Pulmonary artery endothelial cell (primary cell): ENCODE results near the gene STAC. TPM values are rescaled to one million over a fixed set of nuclear protein-coding genes. Genes with fewer than 3 reads are reported as not detected.
"Not testable (repeated sequence)": the region's sequence is repeated elsewhere in the genome, so short reads cannot be mapped to it uniquely, and the experiment has no call there.

Experiments
- DNase-seq: peaks from one replicate; pipeline ENCODE4 v3.0.0-alpha.2; 2011; ENCODE audit warnings: low read depth, low spot score
- total RNA-seq: library from RNA; depleted of rRNA; stranded (reverse); fragments of >200 nt; gene quantifications from 2 replicates; pipeline ENCODE4 v1.2.3, GENCODE V29; 2014

Gene STAC
- total RNA-seq, 1 donor from 2014 or later, result not detected

DNA sequence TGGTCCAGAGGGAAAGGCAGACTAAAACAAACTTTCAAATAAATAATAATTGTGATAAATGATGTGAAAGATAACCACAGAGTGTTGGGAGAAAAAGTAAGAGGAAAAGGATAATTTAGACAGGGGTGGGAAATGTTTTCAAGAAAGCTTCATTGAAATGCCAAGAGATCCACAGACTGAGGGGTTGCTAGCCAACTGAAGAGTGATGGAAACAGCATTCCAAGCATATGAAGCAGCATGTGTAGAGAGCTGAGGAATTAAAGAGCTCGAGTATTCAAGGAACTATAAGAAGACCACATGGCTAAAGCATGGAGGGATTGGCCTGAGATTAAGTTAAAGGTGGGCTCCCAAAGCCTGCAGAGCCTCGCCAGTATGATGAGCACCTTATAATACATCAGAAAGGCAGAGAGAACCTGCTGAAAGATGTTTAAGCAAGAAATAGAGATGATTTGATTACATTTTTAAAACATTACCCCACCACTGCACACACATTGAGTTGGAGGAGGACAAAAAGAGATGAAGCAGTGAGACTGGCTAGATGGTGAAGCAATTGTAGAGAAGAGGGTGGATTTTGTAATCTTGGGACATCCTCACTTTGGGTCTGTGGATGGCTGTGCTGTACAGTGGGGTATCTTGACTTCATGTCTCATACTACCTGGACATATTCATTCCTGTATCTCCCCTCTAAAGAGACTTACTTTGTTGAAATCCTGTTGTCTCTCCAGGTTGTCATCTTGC lies 100.8 kb downstream of the STAC start:
- DNase-seq, result no peak

DNA sequence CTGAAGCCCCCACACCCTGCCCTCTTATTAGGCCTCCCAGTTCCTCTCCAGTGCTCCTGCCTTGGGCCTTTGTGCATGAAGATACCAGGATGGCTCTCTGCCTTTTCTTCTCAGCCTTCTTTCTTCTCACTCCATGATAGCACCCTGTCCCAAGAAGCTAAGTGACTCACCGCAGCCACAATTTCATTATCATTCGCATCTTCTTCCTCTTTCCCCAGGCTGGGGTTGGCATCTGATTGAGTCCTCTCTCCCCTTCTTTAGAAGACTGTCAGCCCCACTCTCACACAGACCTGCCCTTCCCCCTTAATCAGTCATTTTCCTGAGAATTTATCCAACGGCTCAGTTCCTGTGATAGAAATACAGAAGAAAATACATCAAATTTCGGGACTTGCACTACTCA lies 102.0 kb downstream of the STAC start:
- DNase-seq, result no peak

DNA sequence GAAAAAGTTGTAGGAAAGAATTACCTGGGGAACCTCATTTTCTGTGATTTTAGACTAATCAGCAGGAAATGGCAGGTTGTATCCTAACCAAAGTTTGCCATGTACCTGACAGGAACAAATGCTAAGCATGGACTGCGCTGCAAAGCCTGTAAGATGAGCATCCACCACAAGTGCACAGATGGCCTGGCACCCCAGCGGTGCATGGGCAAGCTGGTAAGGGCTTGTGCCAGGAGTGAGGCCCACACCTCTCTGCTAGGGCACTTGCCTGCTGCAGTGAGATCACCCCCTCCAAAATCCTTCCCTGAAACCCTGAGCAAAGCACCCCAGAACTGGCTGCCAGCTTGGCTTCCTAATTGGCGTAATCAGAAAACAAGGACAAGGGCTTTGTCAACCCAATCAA lies 102.6 kb downstream of the STAC start:
- no peak for DNase-seq

DNA sequence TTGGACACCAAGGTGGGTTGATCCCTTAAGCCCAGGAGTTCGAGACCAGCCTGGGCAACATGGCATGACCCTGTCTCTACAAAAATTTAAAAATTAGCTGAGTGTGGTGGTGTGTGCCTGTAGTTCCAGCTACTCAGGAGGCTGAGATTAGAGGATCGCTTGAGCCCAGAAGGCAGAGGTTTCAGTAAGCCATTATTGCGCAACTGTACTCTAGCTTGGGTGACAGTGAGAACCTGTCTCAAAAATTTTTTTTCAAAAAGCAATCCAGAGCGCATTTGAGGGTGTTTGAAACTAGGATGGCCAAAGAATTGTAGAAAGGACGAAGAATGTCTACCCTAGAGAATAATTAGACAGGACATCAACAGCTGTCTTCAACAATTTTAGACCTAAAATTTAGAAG lies 103.4 kb downstream of the STAC start:
- no peak for DNase-seq

DNA sequence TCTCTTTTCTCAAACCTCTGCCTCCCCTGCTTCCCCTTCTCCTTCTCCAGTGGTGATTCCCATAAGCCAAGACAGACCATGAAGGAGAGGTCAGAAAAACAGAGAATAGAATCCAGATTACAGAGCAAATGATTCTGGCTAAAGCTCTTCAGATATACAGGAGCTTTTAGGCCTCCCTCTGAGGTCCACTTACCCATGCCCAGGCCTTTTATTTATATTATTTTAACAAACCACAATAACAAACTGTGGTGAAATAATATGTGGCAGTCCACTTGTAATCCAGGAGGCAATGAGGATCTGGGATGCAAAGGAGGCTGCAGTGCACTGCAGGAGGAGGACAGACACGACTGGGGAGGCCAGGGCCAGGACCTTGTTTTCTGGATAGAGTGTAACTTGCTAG lies 104.1 kb downstream of the STAC start:
- no peak for DNase-seq

DNA sequence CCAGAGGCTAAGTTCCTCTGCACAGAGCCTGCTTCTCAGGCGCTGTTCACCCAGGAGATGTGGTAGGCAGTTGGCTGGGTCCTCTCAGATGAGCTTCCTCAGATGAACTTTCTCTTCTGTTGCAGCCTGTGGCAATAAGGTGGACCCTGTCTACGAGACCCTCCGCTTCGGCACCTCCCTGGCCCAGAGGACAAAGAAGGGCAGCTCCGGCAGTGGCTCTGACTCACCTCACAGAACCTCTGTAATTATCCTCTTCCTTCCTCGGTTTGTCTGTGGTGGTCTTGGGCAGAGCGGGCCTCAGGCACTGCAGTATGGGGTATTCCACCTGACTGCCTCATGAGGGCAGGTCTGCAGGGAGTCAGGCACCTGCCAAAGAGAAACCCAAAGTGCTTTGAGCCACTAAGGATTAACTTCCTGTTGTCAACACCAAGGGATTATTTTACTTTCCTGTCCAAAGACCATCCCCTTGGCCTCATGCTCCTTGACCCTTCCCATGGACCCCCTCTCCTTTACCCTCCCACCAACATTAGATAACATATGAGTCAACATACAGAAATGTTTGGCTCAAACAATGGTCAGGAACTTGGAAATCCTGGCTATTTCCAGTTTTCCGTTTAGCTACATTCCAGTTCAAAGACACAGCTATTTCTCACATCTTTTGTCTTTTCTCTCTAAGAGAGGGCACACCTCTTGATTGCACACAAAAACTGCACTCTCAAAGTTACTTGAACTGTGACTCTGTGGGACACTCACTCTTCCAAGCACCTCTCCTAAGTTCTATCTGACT lies 105.9 kb downstream of the STAC start:
- no peak for DNase-seq

DNA sequence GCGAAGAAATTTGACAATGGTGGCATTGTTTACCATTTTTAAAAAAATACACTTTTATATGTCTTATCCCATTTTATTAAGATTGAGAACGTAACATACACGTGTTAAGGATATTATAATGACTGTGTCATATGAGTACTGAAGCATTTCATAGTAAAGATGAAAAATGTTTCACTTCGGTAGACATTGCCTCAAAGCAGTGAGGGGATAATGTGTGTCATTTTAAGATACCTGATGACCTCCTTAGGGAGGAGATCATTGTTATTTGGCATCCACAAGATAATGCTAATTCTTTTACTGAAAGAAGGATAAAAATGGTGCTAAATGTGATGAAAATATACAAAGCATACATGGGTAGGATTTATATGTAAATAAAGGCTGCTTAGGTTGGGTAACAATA lies 107.3 kb downstream of the STAC start:
- DNase-seq, result no peak

DNA sequence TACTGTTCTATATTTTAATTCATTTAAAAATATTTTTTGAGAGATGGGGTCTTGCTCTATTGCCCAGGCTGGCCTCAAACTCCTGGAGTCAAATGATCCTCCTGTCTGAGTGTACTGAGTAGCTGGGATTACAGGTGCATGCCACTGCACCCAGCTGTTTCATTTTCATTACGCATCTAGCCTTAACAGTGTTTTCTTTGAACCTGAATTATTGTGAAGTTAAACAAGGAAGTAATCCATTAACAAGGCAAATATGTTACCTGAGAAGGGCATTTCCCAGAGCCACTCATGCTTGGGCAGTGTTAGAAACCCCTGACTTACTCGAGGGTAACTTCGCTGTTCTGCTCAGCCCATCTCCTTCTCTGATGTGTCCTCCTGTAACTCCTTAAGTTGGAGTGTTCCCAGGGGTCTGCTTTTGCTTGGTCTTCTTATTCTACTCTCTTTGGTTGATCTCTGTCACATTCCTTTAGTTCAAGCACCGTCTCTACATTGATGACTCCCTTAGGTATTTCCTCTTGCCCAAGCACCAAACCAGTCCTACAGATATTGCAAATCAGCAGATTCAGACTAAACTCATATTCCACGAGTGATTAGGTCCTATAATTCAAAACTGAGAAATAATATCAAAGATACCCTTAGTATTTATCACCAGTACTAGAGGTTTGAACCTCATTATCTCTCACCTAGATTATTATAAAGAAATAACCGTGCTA lies 107.9 kb downstream of the STAC start:
- no peak for DNase-seq

DNA sequence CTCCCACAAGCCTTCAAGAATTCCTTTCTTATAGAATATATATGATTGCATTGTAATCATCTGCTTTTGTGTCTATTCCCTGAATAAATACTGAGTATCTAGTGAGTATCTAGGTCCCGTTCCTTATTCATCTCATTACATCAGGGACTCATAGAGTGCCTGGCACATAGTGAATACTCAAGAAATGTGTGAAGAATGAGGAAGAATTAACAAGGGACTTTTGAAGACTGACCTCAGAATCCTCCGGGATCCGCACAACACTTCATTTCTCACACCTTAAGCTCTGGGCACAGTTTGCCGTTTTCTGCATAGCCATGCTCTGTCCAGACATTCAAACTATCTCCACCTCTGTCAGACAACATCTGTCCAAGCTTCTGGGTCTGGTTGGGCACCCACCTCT lies 108.8 kb downstream of the STAC start:
- DNase-seq, result no peak

DNA sequence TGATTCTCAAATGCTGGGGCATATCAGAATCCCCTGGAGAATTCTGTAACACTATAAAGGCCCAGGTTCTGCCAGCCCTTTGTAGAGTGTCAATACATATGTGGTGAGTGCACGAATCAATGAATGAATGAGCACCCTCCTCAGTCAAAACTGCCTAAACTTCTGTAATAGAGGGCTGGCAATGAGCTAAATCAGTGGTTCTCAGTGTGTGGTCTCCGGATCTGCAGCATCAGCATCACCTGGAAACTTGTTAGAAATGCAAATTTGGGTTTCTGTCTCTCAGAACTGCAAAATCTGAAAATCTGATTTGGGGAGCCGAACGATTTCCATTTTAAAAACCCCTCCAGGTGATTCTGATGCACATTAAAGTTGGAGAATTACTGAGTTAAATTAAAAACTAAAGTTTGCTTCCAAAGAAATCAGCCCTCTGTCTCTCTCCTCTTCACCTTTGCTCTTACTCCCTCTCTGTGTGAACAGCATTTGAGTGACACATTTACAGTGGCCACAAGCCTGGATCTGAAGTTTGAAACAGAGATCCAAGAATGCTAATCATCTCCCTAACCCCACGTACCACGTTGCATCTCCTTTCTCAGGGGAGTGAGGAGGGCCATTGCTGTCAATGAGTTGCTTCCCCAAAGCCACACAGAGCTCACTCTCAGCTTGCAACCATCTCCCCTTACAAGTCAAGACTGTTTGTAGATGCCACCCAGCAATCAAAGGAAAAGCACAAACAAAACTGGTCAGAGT lies 109.5 kb downstream of the STAC start:
- DNase-seq, result no peak

DNA sequence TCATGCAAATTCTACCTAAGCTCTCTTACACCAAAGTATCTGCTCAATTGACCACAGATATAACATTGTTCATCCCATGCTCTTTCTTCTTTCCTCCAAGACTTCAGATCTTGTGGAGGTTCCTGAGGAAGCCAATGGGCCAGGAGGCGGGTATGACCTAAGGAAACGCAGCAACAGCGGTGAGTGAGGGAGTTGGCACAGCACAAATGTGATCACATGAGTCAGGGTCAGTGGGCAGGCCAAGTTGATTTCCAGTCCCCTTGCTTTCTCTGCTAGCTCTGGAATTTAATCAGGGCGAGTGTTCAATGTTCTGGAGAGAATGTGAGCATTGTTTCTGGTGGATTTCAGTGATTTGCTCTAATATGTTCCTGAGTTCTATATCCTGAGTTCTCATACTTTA lies 112.7 kb downstream of the STAC start:
- DNase-seq, result no peak

DNA sequence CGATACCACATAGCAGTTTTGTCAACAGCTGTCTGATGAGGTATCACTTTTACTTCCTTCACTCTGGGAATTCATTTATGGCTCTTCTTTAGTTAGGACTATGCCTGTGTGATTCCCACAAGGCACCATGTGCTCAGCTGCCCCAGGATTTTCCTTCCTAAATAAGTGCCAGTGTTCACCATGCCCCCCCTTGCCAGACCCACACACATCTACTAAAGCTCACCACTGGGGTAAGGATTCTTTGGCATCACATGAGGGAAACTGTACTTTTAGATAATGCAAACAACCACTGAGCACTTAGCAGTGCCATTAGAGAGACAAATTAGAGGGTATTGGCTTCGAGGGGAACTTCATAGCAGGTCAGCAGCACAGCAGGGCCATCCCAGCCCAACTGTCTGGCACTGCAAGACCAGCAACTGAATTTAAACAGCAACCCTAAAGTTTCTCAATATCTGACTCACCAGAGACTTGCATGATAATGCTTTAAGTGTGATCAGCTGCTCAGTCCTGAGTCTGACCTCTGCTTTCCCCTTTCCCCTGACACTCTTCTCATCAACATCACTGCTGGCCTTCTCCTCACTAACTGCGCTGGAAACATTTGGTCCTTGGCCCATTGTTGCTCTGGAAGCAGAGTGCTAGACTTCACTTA lies 114.3 kb downstream of the STAC start:
- DNase-seq, result no peak

DNA sequence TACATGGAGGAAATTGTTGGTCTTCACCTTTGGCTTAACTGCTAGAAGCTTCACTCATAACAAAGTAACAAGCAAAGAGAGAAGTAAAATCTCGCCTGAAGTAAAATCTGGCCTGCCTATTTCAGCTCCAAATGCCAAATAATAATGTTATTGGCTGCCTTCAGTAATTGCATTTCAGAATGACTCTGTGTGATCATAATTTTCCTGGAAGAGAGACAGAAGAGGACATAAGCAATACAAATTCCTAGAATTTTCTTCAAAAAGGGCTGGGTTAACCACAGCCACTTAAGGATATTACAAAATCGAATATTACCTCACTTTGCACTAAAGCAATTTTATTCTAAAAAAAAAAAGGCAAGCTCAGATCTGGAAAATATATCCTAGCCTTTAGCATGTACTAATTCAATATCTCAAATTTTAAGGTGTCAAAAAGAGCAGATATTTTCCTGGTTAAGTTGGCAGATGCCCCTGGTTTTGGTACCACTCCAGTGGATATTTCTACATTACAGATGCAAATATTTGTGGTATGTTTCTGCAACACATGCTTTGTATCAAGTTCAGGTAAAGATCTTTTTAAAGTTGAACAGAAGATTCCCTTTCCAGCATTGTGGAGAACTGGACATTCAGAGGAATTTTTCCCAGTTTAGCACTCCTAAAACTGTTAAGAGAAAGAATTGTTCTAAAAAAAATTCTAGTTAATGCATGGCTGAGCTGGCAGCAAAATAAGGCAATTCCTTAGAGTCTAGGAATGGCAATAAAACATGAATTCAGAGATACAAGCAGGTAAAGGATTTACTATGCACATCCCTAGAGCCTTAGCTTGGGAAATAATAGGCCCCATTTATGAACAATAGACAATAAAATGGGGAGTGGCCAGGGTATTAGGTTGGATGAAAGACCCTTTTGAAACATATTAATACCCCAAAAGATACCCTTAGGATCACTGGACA lies 116.7 kb downstream of the STAC start:
- DNase-seq, result no peak

DNA sequence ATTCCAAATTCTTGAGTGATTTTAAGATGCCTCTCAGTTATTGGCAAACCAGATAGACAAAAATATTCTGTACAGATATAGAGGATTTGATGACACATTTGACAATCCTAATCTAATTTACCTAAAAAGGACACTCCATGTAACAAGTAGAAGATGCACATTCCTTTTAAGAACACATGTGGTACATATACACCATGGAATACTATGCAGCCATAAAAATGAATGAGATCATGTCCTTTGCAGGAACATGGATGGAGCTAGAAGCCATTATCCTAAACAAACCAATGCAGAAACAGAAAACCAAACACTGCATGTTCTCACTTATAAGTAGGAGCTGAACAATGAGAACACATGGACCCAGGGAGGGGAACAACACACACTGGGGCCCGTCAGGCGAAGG lies 119.7 kb downstream of the STAC start:
- not testable (repeated sequence) for DNase-seq

DNA sequence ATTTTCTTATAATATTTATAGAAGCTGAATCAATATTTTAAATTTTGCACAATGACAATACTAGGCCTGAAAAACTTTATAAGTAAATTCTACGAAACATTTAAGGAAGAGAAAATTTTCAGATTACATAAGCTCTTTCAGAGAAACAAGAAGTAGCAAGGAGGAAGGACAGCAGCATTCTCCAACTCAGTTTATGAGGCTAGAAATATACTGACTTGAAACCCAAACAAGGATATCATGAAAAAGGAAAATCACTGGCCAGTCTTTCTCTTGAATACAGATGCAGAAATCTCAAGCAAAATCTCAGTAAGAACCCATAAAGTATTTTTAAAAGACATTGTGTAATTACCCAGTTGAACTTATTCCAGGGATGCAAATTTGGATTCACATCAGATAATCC lies 121.3 kb downstream of the STAC start:
- DNase-seq, result no peak

DNA sequence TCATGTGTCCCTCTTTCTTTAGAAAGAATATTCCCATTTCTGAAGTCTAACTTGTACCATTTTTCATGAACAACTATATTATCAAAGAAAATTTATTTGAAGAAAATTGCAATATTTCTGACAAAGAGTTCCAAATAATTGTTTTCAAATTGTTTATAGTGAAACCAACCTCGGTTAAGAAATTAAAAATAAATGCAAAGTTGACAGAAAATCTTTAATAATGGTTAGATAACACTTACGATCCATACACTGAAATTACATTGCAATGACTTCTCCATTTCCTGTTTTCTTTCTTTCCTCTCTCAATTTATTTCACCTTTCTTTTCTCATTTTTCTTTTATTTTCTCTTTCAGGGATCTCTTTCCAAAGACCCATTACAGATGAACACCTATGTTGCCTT lies 125.1 kb downstream of the STAC start:
- no peak for DNase-seq

DNA sequence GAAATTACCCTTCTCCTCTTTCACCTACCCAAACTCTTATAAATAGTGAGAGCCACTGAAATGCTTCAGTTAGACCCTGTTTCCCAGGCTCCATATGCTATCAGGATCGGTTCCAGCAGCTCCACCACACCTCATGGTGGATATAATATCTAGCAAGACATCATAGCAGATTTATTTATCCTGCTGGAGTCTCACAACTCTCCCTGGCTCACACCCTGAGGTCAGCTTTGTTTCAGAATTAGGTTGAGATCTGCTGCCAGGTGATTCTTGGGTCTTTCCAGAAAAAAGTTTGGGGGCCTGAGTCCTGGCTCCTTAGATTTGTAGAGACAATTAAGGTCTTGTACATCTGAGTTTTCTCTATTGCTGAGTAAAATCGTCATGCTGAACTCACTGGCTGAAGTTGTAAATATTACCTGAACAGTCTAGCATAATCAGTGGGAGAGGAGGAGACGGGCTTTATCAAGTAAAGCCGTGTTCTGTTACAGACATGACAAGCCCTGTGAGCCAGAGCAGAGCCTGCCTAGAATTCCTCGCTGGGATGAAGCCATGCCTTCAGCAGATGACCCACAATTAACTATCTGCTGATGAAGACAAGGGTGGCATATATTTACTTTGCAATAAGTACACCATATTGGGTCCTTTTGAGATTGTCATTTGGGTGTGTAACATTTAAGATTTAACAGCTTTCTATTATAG lies 131.6 kb downstream of the STAC start:
- no peak for DNase-seq

DNA sequence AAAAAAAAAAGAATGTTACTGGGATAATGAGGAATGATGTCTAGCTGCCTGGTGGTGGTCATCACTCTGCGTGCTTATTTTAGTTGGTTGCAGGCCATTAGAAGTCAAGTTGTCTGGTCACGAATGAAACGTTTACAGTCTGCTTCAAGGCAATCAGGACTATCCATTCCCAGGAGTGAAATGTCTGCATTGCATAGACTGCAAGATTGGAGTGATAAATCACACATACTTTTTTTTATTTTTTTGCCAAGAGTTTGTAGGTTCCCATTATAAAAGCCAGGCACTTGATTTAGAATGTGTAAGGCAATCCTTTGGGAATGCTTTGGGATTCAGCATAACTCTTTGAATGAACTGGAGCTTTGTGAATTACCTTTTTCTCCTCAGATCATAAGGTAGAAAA lies 132.3 kb downstream of the STAC start:
- no peak for DNase-seq

DNA sequence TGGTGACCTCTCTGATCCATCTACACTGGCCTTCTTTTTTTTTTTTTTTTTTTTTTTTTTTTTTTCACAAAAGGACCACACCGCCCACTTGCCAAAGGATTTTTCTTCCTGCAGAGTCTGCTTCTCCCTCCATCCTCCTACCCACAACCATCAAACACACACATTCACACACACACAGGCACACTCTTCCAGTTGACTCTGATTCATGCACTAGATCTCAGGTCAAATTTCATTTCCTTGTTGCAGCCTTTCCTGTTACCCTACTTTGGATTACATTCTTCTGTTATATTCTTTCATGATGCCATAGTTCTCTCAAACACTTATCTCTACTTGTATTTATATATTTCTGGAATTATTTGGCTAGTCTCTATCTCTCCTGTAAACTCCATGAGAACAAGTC lies 133.9 kb downstream of the STAC start:
- DNase-seq, result no peak
